ENCODE data around the gene KRTAP2-2. TPM values are rescaled to one million over a fixed set of nuclear protein-coding genes. Genes with fewer than 3 reads are reported as not detected.
"Not testable (repeated sequence)": the region's sequence is repeated elsewhere in the genome, so short reads cannot be mapped to it uniquely, and the experiment has no call there.

The KRTAP2-2 gene
- total RNA-seq, 1 experiment from 2014 or later, result not detected

DNA sequence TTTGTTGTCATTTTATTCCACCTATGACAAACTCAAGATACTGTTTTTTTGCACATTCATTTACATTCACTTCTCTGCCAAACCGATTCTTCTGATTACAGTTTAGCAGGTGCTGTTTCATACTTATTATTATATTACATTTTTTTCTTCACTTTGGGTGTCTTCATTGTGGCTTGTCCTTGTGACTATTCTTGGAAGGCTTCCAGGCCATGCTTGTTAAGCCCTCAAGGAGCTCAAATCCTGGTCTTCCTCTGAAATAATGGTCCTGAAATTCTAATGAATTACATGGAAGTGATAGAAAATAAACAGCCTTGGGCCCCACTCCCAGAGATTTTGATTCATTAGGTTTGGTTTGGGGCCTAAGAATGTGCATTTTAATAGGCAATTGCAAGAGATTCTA, 9.3 kb upstream of the KRTAP2-2 start:
- H3K4me1 Mint-ChIP-seq (ENCODE audit: insufficient read depth, unreplicated experiment), result peaks cover 26% of the 10 kb centered on the region
- TF ChIP-seq, protein P1, sequence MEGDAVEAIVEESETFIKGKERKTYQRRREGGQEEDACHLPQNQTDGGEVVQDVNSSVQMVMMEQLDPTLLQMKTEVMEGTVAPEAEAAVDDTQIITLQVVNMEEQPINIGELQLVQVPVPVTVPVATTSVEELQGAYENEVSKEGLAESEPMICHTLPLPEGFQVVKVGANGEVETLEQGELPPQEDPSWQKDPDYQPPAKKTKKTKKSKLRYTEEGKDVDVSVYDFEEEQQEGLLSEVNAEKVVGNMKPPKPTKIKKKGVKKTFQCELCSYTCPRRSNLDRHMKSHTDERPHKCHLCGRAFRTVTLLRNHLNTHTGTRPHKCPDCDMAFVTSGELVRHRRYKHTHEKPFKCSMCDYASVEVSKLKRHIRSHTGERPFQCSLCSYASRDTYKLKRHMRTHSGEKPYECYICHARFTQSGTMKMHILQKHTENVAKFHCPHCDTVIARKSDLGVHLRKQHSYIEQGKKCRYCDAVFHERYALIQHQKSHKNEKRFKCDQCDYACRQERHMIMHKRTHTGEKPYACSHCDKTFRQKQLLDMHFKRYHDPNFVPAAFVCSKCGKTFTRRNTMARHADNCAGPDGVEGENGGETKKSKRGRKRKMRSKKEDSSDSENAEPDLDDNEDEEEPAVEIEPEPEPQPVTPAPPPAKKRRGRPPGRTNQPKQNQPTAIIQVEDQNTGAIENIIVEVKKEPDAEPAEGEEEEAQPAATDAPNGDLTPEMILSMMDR (IDR thresholded peaks at IDR 0.05; ENCODE audit: unreplicated experiment), result no peak
- H3K27ac Mint-ChIP-seq (ENCODE audit: low read depth, unreplicated experiment), result no peak overlapping the region
- H3K9me3 Mint-ChIP-seq (ENCODE audit: unreplicated experiment), result no peaks in the 10 kb centered on the region
- no peak overlapping the region for H3K4me3 Mint-ChIP-seq (ENCODE audit: unreplicated experiment)
- BruUV-seq (replicated peaks), result no TSS peak
- intact Hi-C loops (cut with micrococcal nuclease), result loop anchor here (10.0 kb wide), 1 partner anchor 150 kb away; no protein-coding TSS in a partner anchor
- ChIA-PET POLR2A (interaction anchor here (0.6 kb wide), 1 partner anchor 293 kb away, joined by 3 read pairs; no protein-coding TSS in a partner anchor), CTCF (no interaction called here)
- H3K36me3 Mint-ChIP-seq (ENCODE audit: insufficient read depth, unreplicated experiment), result peaks cover 4% of the 10 kb centered on the region
- no peaks in the 10 kb centered on the region for H3K27me3 Mint-ChIP-seq (ENCODE audit: insufficient read depth, unreplicated experiment)
- DNase-seq (ENCODE audit: unreplicated experiment), result no peak

DNA sequence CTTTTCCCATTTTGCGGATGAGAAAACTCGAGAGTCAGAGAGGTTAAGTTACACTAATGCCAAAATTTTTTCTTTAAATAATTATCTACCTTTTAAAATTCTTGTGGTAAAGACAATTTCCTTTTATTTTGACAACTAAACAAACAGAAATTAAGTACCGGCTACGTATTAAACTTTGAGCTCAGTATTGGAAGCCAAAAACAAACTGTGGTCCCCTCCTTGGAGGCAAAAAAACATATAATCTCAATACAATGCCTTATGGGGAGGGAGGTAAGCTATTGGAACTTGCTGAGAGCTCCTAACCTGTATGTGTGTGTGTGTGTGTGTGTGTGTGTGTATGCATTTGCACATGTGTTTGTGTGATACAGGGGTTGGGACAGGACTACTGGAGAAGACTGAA, 8.4 kb upstream of the KRTAP2-2 start:
- Mint-ChIP-seq H3K4me1 (ENCODE audit: insufficient read depth, unreplicated experiment) (peaks cover 33% of the 10 kb centered on the region), H3K36me3 (ENCODE audit: insufficient read depth, unreplicated experiment) (peaks cover 4% of the 10 kb centered on the region), H3K27me3 (ENCODE audit: insufficient read depth, unreplicated experiment) (no peaks in the 10 kb centered on the region), H3K4me3 (ENCODE audit: unreplicated experiment) (no peak overlapping the region), H3K9me3 (ENCODE audit: unreplicated experiment) (no peaks in the 10 kb centered on the region), H3K27ac (ENCODE audit: low read depth, unreplicated experiment) (no peak overlapping the region)
- intact Hi-C loops (cut with micrococcal nuclease), result loop anchor here (10.0 kb wide), 1 partner anchor 149 kb away; no protein-coding TSS in a partner anchor
- no peak for DNase-seq (ENCODE audit: unreplicated experiment)
- TF ChIP-seq, protein P1 (IDR thresholded peaks at IDR 0.05; ENCODE audit: unreplicated experiment), result no peak
- no TSS peak for BruUV-seq (replicated peaks)
- ChIA-PET POLR2A (interaction anchor here (0.7 kb wide), 1 partner anchor 497 kb away, joined by 5 read pairs; no protein-coding TSS in a partner anchor), CTCF (no interaction called here)

DNA sequence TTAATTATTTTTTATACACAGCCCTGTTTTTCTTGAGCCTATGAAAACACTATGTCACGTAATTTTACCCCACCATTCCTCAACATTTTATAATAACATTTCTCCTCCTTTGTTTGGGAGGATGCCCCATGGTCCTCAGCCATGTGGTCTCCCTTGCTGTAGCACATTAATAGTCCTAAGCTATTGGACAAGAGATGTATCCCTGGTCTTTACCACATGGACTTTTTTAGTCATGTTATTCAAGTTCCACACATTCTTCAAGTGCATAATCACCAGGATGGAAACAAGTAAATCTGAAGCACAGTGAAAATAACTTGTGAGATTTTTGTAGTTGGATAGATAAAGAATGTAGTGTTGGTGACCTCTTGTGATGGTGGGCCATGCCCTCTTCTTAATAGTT, 6.9 kb upstream of the KRTAP2-2 start:
- BruUV-seq (replicated peaks), result no TSS peak
- H3K4me1 Mint-ChIP-seq (ENCODE audit: insufficient read depth, unreplicated experiment), result peaks cover 33% of the 10 kb centered on the region
- CTCF ChIA-PET, result no interaction called here

DNA sequence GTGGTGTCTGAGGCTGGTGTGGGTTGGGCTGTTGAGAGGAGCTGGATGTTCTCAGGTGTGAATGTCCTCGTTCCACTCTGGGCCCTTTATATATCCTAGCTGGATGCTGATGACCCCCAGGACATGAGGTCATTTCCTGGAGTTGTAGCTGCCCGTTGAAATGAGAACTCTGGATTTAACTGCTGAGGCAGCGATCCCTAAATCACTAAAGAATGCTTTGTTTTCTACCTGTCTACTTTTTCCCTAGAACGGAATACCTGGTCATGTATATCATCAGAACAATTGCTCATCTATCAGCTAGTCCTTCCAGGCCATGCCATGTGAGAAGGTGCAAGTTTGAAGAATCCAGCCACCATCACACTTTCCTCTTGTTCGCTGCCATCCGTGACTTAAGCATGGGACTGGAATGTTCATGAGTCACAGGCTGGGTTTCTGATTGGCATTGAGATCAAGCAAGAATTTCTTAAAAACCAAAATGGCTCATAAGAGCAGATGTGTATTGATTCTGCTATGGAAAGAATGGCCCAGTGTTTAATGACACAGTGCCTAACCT, 5.1 kb upstream of the KRTAP2-2 start, which contains the start of gene KRTAP2-3:
Gene KRTAP2-3 (minus strand): TSS at position 63 of the 553 bp plus-strand sequence. CDS start 64 bp downstream, outside the sequence.
- H3K27me3 Mint-ChIP-seq (ENCODE audit: insufficient read depth, unreplicated experiment), result no peaks in the 10 kb centered on the region
- intact Hi-C loops (cut with micrococcal nuclease), result loop anchor here (10.0 kb wide), 1 partner anchor 145 kb away; no protein-coding TSS in a partner anchor
- ChIA-PET POLR2A (interaction anchor here (1.5 kb wide), 1 partner anchor 14 kb away, joined by 3 read pairs; no protein-coding TSS in a partner anchor), CTCF (interaction anchor here (0.6 kb wide), 1 partner anchor 261 kb away, joined by 3 read pairs; no protein-coding TSS in a partner anchor)
- H3K4me1 Mint-ChIP-seq (ENCODE audit: insufficient read depth, unreplicated experiment), result peaks cover 25% of the 10 kb centered on the region
- no TSS peak for BruUV-seq (replicated peaks)
- no peaks in the 10 kb centered on the region for H3K9me3 Mint-ChIP-seq (ENCODE audit: unreplicated experiment)
- H3K4me3 Mint-ChIP-seq (ENCODE audit: unreplicated experiment), result no peak within 1 kb of the TSS
- DNase-seq (ENCODE audit: unreplicated experiment), result peak; percentile 62
- H3K36me3 Mint-ChIP-seq (ENCODE audit: insufficient read depth, unreplicated experiment), result no peaks in the 10 kb centered on the region
- TF ChIP-seq, protein P1 (IDR thresholded peaks at IDR 0.05; ENCODE audit: unreplicated experiment), result no peak
- H3K27ac Mint-ChIP-seq (ENCODE audit: low read depth, unreplicated experiment), result peak within 1 kb of the TSS; percentile 32

More for the DNA sequence above, 6.9 kb upstream of the KRTAP2-2 start:
- POLR2A ChIA-PET, result no interaction called here
- no peak for DNase-seq (ENCODE audit: unreplicated experiment)
- intact Hi-C loops (cut with micrococcal nuclease), result loop anchor here (10.0 kb wide), 1 partner anchor 147 kb away; no protein-coding TSS in a partner anchor
- no peaks in the 10 kb centered on the region for H3K9me3 Mint-ChIP-seq (ENCODE audit: unreplicated experiment)
- TF ChIP-seq, protein P1 (IDR thresholded peaks at IDR 0.05; ENCODE audit: unreplicated experiment), result no peak
- H3K36me3 Mint-ChIP-seq (ENCODE audit: insufficient read depth, unreplicated experiment), result peaks cover 4% of the 10 kb centered on the region
- no peaks in the 10 kb centered on the region for H3K27me3 Mint-ChIP-seq (ENCODE audit: insufficient read depth, unreplicated experiment)
- no peak overlapping the region for H3K27ac Mint-ChIP-seq (ENCODE audit: low read depth, unreplicated experiment)
- H3K4me3 Mint-ChIP-seq (ENCODE audit: unreplicated experiment), result no peak overlapping the region

DNA sequence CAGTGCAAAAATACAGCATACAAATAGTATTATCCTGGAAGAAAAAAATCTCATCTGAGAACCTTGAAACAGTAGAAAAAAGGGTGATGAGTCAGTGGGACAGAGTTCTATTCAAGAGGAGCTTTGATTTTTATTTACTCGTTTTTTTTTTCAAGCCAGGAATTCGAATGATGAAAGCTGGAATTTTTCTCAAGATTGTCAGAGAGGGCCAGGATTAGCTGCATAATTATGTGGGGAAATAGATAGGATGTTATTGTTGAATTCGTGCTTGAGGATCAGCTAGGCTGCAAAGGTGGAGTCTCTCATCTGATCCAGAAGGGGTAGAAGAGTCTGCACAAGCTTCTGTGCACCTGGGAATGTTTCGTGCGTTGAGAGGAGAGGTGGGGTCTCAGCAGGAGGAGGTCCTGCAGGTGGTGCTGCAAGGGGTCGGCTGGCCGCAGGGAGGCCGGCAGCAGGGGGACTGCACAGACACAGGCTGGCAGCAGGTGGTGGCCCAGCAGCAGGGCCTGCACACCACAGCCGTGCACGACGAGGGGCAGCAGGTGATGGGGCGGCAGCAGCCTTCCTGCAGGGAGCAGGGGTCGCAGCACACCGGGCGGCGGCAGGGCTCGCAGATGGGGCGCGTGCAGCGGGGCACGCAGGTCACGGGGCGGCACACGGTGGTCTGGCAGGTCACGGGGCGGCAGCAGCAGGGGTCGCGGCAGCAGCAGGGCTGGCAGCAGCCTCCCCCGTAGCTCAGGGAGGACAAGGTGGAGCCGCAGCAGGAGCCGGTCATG, 4.4 kb upstream of the KRTAP2-2 start:
- peak overlapping the region; percentile 21 for H3K27ac Mint-ChIP-seq (ENCODE audit: low read depth, unreplicated experiment)

More for the DNA sequence above, 4.4 kb upstream of the KRTAP2-2 start:
- not testable (repeated sequence) for H3K27me3 Mint-ChIP-seq (ENCODE audit: insufficient read depth, unreplicated experiment); H3K4me3 Mint-ChIP-seq (ENCODE audit: unreplicated experiment); H3K9me3 Mint-ChIP-seq (ENCODE audit: unreplicated experiment); H3K36me3 Mint-ChIP-seq (ENCODE audit: insufficient read depth, unreplicated experiment); BruUV-seq (replicated peaks)
- peak; percentile 51 for DNase-seq (ENCODE audit: unreplicated experiment)
- peaks cover 25% of the 10 kb centered on the region for H3K4me1 Mint-ChIP-seq (ENCODE audit: insufficient read depth, unreplicated experiment)
- intact Hi-C loops (cut with micrococcal nuclease), result loop anchor here (10.0 kb wide), 1 partner anchor 145 kb away; no protein-coding TSS in a partner anchor
- CTCF ChIA-PET, result interaction anchor here (0.6 to 0.8 kb wide), 3 partner anchors 150 to 569 kb away, joined by 3 read pairs; no protein-coding TSS in a partner anchor
- POLR2A ChIA-PET, result interaction anchor here (0.7 to 1.5 kb wide), 3 partner anchors 15 to 484 kb away, joined by 3 to 4 read pairs (median 3); no protein-coding TSS in a partner anchor
